Neural progenitor cell (in vitro differentiated cells): ENCODE data around the gene FH.

Experiments used
- EZH2 ChIP-seq: fragments of 200-600 bp; sonication (generic); IDR thresholded peaks from 2 replicates; pipeline ENCODE4 v1.6.1; 2017; ENCODE audit warnings: antibody characterized with exemption, mild to moderate bottlenecking, moderate library complexity
- EZH2phosphoT487 ChIP-seq: fragments of 200-600 bp; sonication (generic); IDR thresholded peaks from 2 replicates; pipeline ENCODE4 v1.6.1; 2017; ENCODE audit warnings: antibody characterized with exemption
- TF ChIP-seq, protein P1 (sequence below): fragments of 200-600 bp; sonication (generic); IDR thresholded peaks from 2 replicates; pipeline ENCODE4 v1.5.1; 2017; ENCODE audit warnings: antibody characterized with exemption, mild to moderate bottlenecking

GRCh38 chr1:241536969-241537368 lies 17.4 kb upstream of the FH start:
- TF ChIP-seq, protein P1, sequence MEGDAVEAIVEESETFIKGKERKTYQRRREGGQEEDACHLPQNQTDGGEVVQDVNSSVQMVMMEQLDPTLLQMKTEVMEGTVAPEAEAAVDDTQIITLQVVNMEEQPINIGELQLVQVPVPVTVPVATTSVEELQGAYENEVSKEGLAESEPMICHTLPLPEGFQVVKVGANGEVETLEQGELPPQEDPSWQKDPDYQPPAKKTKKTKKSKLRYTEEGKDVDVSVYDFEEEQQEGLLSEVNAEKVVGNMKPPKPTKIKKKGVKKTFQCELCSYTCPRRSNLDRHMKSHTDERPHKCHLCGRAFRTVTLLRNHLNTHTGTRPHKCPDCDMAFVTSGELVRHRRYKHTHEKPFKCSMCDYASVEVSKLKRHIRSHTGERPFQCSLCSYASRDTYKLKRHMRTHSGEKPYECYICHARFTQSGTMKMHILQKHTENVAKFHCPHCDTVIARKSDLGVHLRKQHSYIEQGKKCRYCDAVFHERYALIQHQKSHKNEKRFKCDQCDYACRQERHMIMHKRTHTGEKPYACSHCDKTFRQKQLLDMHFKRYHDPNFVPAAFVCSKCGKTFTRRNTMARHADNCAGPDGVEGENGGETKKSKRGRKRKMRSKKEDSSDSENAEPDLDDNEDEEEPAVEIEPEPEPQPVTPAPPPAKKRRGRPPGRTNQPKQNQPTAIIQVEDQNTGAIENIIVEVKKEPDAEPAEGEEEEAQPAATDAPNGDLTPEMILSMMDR: no peak
- no peak for TF ChIP-seq EZH2phosphoT487
- no peak for TF ChIP-seq EZH2
